ENCODE results near the gene ZNF862. TPM values are rescaled to one million over a fixed set of nuclear protein-coding genes. Genes with fewer than 3 reads are reported as not detected.

Gene ZNF862
- total and polyA plus RNA-seq, 2 of the 8 experiments (the other 6 are each of a cell fraction or from before 2014, with no cell fraction given): 1.8 to 3.9 TPM

DNA sequence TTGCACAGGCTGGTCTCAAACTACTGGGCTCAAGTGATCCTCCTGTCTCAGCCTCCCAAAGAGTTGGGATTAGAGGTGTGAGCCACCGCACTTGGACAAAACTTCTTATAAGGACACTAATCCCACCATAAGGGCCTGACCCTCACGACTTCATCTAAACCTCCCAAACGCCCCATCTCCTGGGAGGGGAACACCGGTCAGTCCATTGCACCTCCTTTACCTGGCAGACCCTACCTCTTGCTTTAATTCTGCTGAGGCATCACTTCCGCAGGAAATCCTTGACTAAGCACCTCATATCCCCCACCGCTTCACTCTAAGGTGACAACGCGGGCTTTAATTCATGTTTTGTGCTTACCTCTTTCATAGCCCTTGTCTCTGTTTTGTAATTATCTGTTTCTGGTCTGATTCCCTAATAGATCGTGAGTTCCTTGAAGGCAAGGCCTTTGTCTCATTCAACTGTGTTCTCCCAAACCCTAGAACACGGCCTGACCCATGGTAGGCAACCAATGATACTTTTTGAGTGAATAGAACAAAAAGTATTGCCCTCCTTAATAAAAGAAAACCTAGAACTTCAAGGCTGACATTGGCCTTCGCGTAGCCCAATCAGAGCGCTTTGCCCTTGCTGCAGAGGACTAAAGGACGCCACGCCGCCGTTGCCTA, 481 bp upstream of the ZNF862 start:
- Histone ChIP-seq H3K56ac (replicated peaks; ENCODE audit: insufficient read length, low read depth, low read length) (no peak overlapping the region), H2BK5ac (ENCODE audit: low read depth, low read length) (no peak overlapping the region), H3K14ac (ENCODE audit: insufficient read length) (no peak overlapping the region), H3K4me3 (ENCODE audit: extremely low read depth in 1 of 4, insufficient read depth in 2 of 4, low read depth in 3 of 4, low read length in 4 of 4) (no peak overlapping the region), H2BK120ac (replicated peaks; ENCODE audit: low read depth, low read length) (no peak overlapping the region), H3K27ac (ENCODE audit: low read depth, low read length) (no peak overlapping the region), H3K27me3 (replicated peaks in 1 of 4; ENCODE audit: control insufficient read depth in 3 of 4, extremely low read depth in 1 of 4, insufficient read depth in 3 of 4, low read length in 3 of 4) (no peaks in the 10 kb centered on the region; a peak in 2 of 7 replicates), H3K4me2 (ENCODE audit: insufficient read depth in 1 of 2, low read depth in 2 of 2, low read length in 2 of 2) (peak overlapping the region; percentile 21 to 43; a peak in 3 of 4 replicates), H2AK5ac (ENCODE audit: low read depth, low read length) (no peak overlapping the region), H3K9me3 (ENCODE audit: insufficient read depth in 2 of 2, low read depth in 1 of 2, low read length in 1 of 2) (no peaks in the 10 kb centered on the region), H2BK15ac (ENCODE audit: low read length) (no peak overlapping the region), H3K4me1 (replicated peaks in 1 of 4; ENCODE audit: control insufficient read depth in 3 of 4, insufficient read depth in 4 of 4, low read length in 3 of 4) (peaks cover 0 to 6% (median 0%) of the 10 kb centered on the region in 4 experiments; a peak in 4 of 7 replicates), H2BK12ac (ENCODE audit: low read depth, low read length) (no peak overlapping the region), H3K18ac (ENCODE audit: extremely low read depth, low read length) (no peak overlapping the region), H3K23me2 (ENCODE audit: low read depth, low read length) (peaks cover 5% of the 10 kb centered on the region; the same call in 1 of the 2 replicates), H4K5ac (ENCODE audit: insufficient read length, low read depth, low read length) (no peak overlapping the region), H3K23ac (ENCODE audit: insufficient read length) (no peak overlapping the region), H3K79me2 (ENCODE audit: control insufficient read depth in 1 of 2, insufficient read depth in 2 of 2, low read length in 2 of 2) (no peaks in the 10 kb centered on the region), H3K79me1 (ENCODE audit: low read depth, low read length) (no peaks in the 10 kb centered on the region), H4K20me1 (replicated peaks in 1 of 2; ENCODE audit: control insufficient read depth in 1 of 2, insufficient read depth in 2 of 2, low read length in 2 of 2) (no peaks in the 10 kb centered on the region), H3K9ac (replicated peaks in 1 of 4; ENCODE audit: extremely low read depth in 1 of 4, low read depth in 3 of 4, low read length in 3 of 4) (no peak overlapping the region), H4K8ac (ENCODE audit: extremely low read depth, insufficient read depth, low read length) (no peak overlapping the region), H2AFZ (ENCODE audit: low read length) (no peak overlapping the region), H2BK20ac (ENCODE audit: low read length) (no peak overlapping the region), H3K36me3 (ENCODE audit: control insufficient read depth in 2 of 4, insufficient read depth in 4 of 4, low read length in 3 of 4) (no peaks in the 10 kb centered on the region), H4K91ac (replicated peaks; ENCODE audit: insufficient read length, low read length) (no peak overlapping the region), H3K4ac (replicated peaks; ENCODE audit: insufficient read length, low read depth, low read length) (no peak overlapping the region)
- FAIRE-seq: no peak
- TF ChIP-seq HDAC2 (IDR thresholded peaks at IDR 0.05; ENCODE audit: borderline replicate concordance in 1 of 2, low read depth in 2 of 2, low read length in 2 of 2) (no peak), CBX5 (IDR thresholded peaks at IDR 0.05; ENCODE audit: low read depth, low read length) (no peak), SIN3A (conservative IDR thresholded peaks at IDR 0.05 in 1 of 2, IDR thresholded peaks at IDR 0.05 in 1 of 2; ENCODE audit: low read depth in 1 of 2, low read length in 2 of 2) (peak in 1 of 2 experiments; percentile 94; a peak in 1 of 4 replicates)
- ChIA-PET CTCF (ENCODE audit: partially characterized antibody) (interaction anchor here (1.3 to 2.8 kb wide), 3 partner anchors 12 to 31 kb away, joined by 6 to 25 read pairs (median 12); no protein-coding TSS in a partner anchor), POLR2A (ENCODE audit: partially characterized antibody) (interaction anchor here (0.9 to 2.9 kb wide), 5 partner anchors 12 to 70 kb away, joined by 3 to 14 read pairs (median 3); no protein-coding TSS in a partner anchor)
- DNase-seq (ENCODE audit: low read depth in 1 of 2, low spot score in 2 of 2): no peak
- 28% methylated on average over 17 of the region's 17 CpGs; no CpG with 5 or more reads in 1 of the 2 experiments for WGBS, 2 experiments (ENCODE audit: extremely low coverage in 1 of 2, insufficient coverage in 1 of 2, insufficient read length in 1 of 2, insufficient replicate concordance in 2 of 2, low coverage in 1 of 2, low lambda C conversion rate in 2 of 2, missing lambda C conversion rate in 1 of 2)
